K562 (cell line): Measurements from ENCODE around the gene DLX4. TPM values are rescaled to one million over a fixed set of nuclear protein-coding genes. Genes with fewer than 3 reads are reported as not detected.
A peak's percentile ranks its signal among the peaks of the same experiment; 100 is the strongest.

Source experiments
- ATAC-seq: fragments of 200-7000 bp; cut with Tn5 transposase; 3 replicates; pipeline ENCODE4 v1.9.1; 2020; ENCODE audit warnings: moderate library complexity
- BruUV-seq: library from RNA; stranded (reverse); fragments of 400-500 nt; replicated peaks from 2 replicates; lab custom pipeline; 2021; lab: Mats Ljungman, UMichigan
- CTCF ChIA-PET: fragments of 300-600 bp; formaldehyde crosslinking; extraction: SDS; loops from one replicate; lab custom pipeline; 2021; ENCODE audit warnings: low intra/inter-chr PET ratio; lab: Yijun Ruan, JAX
- POLR2A ChIA-PET: fragments of 300-600, 350-650 bp; sonication (Branson Sonifier 250); formaldehyde crosslinking; extraction: SDS; loops from one replicate; lab custom pipeline; 2021; ENCODE audit warnings: antibody characterized with exemption, inconsistent platforms; lab: Yijun Ruan, JAX
- DNase-seq, 4 experiments: peaks; one replicate each; pipeline versions ENCODE4 v3.0.0 to v3.0.0-alpha.2; 2011 to 2018; ENCODE audit warnings: low spot score in 3 of 4, mixed read lengths in 3 of 4; ENCODE audit errors: extremely low read depth in 1 of 4
- FAIRE-seq: peaks from 2 replicates; lab custom pipeline; 2011; peaks lifted over from hg19 to GRCh38; lab: Jason Lieb, UNC
- H2AFZ ChIP-seq: 2 replicates; pipeline ENCODE4 v1.6.0; 2011; ENCODE audit warnings: low read depth, low read length, control low read depth, inconsistent platforms
- H3K27ac ChIP-seq: fragments of 200-600 bp; 3 replicates; pipeline ENCODE4 v1.8.0; 2011; ENCODE audit warnings: low read depth, mild to moderate bottlenecking, control low read depth, inconsistent platforms, low read length, moderate library complexity, mixed read lengths; ENCODE audit errors: extremely low read depth
- H3K27me3 ChIP-seq, 2 experiments: fragments of 300-600 bp in 1 of 2; 2 replicates in 1 of 2; 3 replicates in 1 of 2; pipeline versions ENCODE4 v1.6.0 to v1.8.0; 2011; ENCODE audit warnings: inconsistent platforms in 2 of 2, low read length in 2 of 2, mild to moderate bottlenecking in 1 of 2, mixed read lengths in 1 of 2, moderate library complexity in 1 of 2; ENCODE audit not compliant: control insufficient read depth in 2 of 2, insufficient read depth in 2 of 2
- H3K36me3 ChIP-seq: fragments of 300-600 bp; 3 replicates; pipeline ENCODE4 v1.8.0; 2011; ENCODE audit warnings: mild to moderate bottlenecking, low read length, inconsistent platforms; ENCODE audit not compliant: control insufficient read depth, insufficient read depth
- H3K4me1 ChIP-seq, 2 experiments: fragments of 200-600 bp in 1 of 2; replicated peaks in 1 of 2; 2 replicates in 1 of 2; 3 replicates in 1 of 2; pipeline versions ENCODE4 v1.5.1 to v1.8.0; 2011; ENCODE audit warnings: inconsistent platforms in 2 of 2, low read length in 2 of 2, mild to moderate bottlenecking in 1 of 2, mixed read lengths in 1 of 2, moderate library complexity in 1 of 2; ENCODE audit not compliant: control insufficient read depth in 2 of 2, insufficient read depth in 2 of 2
- H3K4me2 ChIP-seq: 2 replicates; pipeline ENCODE4 v1.6.1; 2011; ENCODE audit warnings: low read length, control low read depth, inconsistent platforms, mixed read lengths; ENCODE audit not compliant: insufficient read depth
- H3K4me3 ChIP-seq: fragments of 200-600 bp; sonication (generic), shearing (Covaris generic); 2 replicates; pipeline ENCODE4 v1.5.1; 2016; ENCODE audit warnings: control low read depth, inconsistent platforms
- H3K79me2 ChIP-seq: fragments of 200-600 bp; 3 replicates; pipeline ENCODE4 v1.8.0; 2011; ENCODE audit warnings: low read length, inconsistent platforms; ENCODE audit not compliant: control insufficient read depth, insufficient read depth
- H3K9ac ChIP-seq, 2 experiments: 2 replicates each; pipeline versions ENCODE4 v1.6.0 to v1.6.1; 2011; ENCODE audit warnings: low read depth in 2 of 2, low read length in 2 of 2, control low read depth in 1 of 2, inconsistent platforms in 1 of 2, mild to moderate bottlenecking in 1 of 2, mixed read lengths in 1 of 2; ENCODE audit not compliant: insufficient read depth in 1 of 2
- H3K9me1 ChIP-seq: one replicate; pipeline ENCODE4 v1.6.0; 2011; ENCODE audit warnings: inconsistent platforms, mild to moderate bottlenecking, low read length, moderate library complexity; ENCODE audit not compliant: control insufficient read depth, insufficient read depth
- H3K9me3 ChIP-seq: replicated peaks from 2 replicates; pipeline ENCODE4 v1.5.1; 2011; ENCODE audit warnings: low read depth, low read length, inconsistent platforms; ENCODE audit not compliant: control insufficient read depth, insufficient read depth
- H4K20me1 ChIP-seq: replicated peaks from 2 replicates; pipeline ENCODE4 v1.6.1; 2011; ENCODE audit warnings: low read length, inconsistent platforms, mixed read lengths; ENCODE audit not compliant: control insufficient read depth, insufficient read depth
- CEBPB ChIP-seq: fragments of 450-650 bp; IDR thresholded peaks from 2 replicates; pipeline ENCODE4 v1.6.1; 2016; ENCODE audit warnings: missing genetic modification characterization, missing compliant biosample characterization
- MEF2D ChIP-seq: conservative IDR thresholded peaks from 2 replicates; pipeline ENCODE4 v1.6.1; 2016; ENCODE audit warnings: low read depth, missing genetic modification characterization, missing compliant biosample characterization
- PTRF ChIP-seq: fragments of 450-650 bp; IDR thresholded peaks from 2 replicates; pipeline ENCODE4 v1.6.1; 2016; ENCODE audit warnings: mild to moderate bottlenecking, missing genetic modification characterization, missing compliant biosample characterization
- SPI1 ChIP-seq: IDR thresholded peaks from 2 replicates; pipeline ENCODE4 v1.6.1; 2011; ENCODE audit warnings: low read depth, low read length, control low read depth, borderline replicate concordance
- WGBS: fragments of 100-300 bp; shearing (Covaris generic); methylation state at CpG from one replicate; pipeline ENCODE4 v1.1.6; 2016; ENCODE audit warnings: low coverage, mixed read lengths; ENCODE audit not compliant: insufficient coverage; ENCODE audit errors: missing lambda C conversion rate; 5-methylcytosine and 5-hydroxymethylcytosine counted together
- in situ Hi-C: fragments of 300-500 bp; cut with MboI; formaldehyde crosslinking; loops from 4 replicates; pipeline ENCODE4 v1.15.0; 2018; ENCODE audit warnings: inconsistent platforms, mixed read lengths
- intact Hi-C: fragments of 100-400 bp; cut with micrococcal nuclease; formaldehyde crosslinking; loops from 2 replicates; pipeline ENCODE4 v1.14.2; 2022
- polyA plus RNA-seq, 8 experiments: library from polyadenylated mRNA; depleted of rRNA in 4 of 8; stranded (reverse) in 5 of 8; unstranded in 3 of 8; fragments of >200 nt; fragmentation: Nextera tagmentation in 2 of 8; fragmentation: Illumina TruSeq in 1 of 8; extraction: Ambion mirVana in 2 of 8; extraction: Trizol in 1 of 8; gene quantifications; 2 replicates each; pipeline versions ENCODE4 v1.2.1 to v1.2.3, GENCODE V29; 2011 to 2014; ENCODE audit warnings: inconsistent platforms in 1 of 8, missing spikeins in 1 of 8
- total RNA-seq, 7 experiments: library from RNA; depleted of rRNA in 6 of 7; stranded (reverse); fragments of >200 nt in 6 of 7; fragmentation: Illumina TruSeq in 2 of 7; extraction: Trizol in 2 of 7; gene quantifications; 2 replicates each; pipeline versions ENCODE4 v1.2.1 to v1.2.3, GENCODE V29; 2011 to 2021; ENCODE audit warnings: low replicate concordance in 1 of 7
- TF ChIP-seq, protein P1 (sequence below): fragments of 450-650 bp; IDR thresholded peaks from 2 replicates; pipeline ENCODE4 v1.6.1; 2016; ENCODE audit warnings: mild to moderate bottlenecking, moderate library complexity

Gene DLX4
- total and polyA plus RNA-seq, 9 of the 15 experiments (the other 6 are each of a cell fraction or from before 2014, with no cell fraction given): 0.15 to 2.2 (median 0.58) TPM

DNA sequence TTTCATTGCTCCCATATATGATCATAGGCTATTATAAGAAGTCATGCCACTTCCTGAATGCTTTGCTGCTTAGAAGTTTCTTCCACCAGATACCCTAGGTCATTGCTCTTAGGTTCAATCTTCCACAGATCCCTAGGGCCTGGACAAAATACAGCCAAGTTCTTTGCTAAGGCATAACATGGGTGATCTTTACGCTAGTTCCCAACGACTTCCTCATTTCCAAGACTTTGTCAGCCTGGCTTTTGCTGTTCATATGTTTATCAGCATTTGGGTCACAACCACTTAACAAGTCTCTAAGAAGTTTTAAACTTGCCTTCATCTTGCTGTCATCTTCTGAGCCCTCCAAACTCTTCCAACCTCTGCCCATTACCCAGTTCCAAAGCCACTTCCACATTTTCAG is 46.2 kb downstream of the DLX4 start:
- intact Hi-C loops: no loop called here
- POLR2A ChIA-PET: interaction anchor here (0.5 kb wide), 1 partner anchor 13 kb away, joined by 5 read pairs; no protein-coding TSS in a partner anchor
- H3K36me3 ChIP-seq: no peaks in the 10 kb centered on the region
- in situ Hi-C loops: no loop called here
- BruUV-seq: no TSS peak
- H4K20me1 ChIP-seq: no peaks in the 10 kb centered on the region
- FAIRE-seq: no peak
- H3K4me1 ChIP-seq: no peaks in the 10 kb centered on the region
- no peak overlapping the region for H3K4me2 ChIP-seq
- 0% methylated on average over 2 of the region's 2 CpGs for WGBS
- CTCF ChIA-PET: no interaction called here
- no peak overlapping the region for H2AFZ ChIP-seq
- DNase-seq: no peak
- H3K9me3 ChIP-seq: no peaks in the 10 kb centered on the region
- no peak for ATAC-seq
- H3K27ac ChIP-seq: no peak overlapping the region
- no peak for TF ChIP-seq CEBPB (tag)
- peak; percentile 79; the same call in 1 of the 2 replicates for TF ChIP-seq SPI1
- H3K9ac ChIP-seq: no peak overlapping the region
- no peak overlapping the region for H3K4me3 ChIP-seq
- H3K79me2 ChIP-seq: no peaks in the 10 kb centered on the region
- H3K9me1 ChIP-seq: no peaks in the 10 kb centered on the region
- H3K27me3 ChIP-seq: no peaks in the 10 kb centered on the region; a peak in 2 of 5 replicates

DNA sequence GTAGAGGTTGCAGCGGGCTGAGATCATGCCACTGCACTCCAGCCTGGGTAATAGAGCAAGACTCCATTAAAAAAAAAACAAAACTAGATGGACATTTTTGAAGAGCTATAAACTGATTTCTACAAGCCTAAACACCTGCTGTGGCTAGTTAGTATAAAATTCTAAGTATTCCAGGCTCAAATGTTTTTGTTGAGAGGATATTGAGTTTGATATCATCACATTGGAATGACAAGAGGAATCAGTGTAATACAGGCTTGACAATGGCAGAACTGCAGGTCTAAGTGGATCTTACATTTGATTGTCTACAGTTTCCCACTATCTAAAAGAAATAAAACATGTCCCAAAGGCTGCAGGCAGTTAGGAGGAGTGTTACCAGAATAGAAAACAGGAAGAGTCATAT is 49.9 kb downstream of the DLX4 start:
- H3K9ac ChIP-seq: no peak overlapping the region
- H3K9me3 ChIP-seq: peaks cover 6% of the 10 kb centered on the region; the same call in 1 of the 2 replicates
- no peak overlapping the region for H3K4me3 ChIP-seq
- 0% methylated on average over 1 of the region's 1 CpG for WGBS
- TF ChIP-seq, protein P1, sequence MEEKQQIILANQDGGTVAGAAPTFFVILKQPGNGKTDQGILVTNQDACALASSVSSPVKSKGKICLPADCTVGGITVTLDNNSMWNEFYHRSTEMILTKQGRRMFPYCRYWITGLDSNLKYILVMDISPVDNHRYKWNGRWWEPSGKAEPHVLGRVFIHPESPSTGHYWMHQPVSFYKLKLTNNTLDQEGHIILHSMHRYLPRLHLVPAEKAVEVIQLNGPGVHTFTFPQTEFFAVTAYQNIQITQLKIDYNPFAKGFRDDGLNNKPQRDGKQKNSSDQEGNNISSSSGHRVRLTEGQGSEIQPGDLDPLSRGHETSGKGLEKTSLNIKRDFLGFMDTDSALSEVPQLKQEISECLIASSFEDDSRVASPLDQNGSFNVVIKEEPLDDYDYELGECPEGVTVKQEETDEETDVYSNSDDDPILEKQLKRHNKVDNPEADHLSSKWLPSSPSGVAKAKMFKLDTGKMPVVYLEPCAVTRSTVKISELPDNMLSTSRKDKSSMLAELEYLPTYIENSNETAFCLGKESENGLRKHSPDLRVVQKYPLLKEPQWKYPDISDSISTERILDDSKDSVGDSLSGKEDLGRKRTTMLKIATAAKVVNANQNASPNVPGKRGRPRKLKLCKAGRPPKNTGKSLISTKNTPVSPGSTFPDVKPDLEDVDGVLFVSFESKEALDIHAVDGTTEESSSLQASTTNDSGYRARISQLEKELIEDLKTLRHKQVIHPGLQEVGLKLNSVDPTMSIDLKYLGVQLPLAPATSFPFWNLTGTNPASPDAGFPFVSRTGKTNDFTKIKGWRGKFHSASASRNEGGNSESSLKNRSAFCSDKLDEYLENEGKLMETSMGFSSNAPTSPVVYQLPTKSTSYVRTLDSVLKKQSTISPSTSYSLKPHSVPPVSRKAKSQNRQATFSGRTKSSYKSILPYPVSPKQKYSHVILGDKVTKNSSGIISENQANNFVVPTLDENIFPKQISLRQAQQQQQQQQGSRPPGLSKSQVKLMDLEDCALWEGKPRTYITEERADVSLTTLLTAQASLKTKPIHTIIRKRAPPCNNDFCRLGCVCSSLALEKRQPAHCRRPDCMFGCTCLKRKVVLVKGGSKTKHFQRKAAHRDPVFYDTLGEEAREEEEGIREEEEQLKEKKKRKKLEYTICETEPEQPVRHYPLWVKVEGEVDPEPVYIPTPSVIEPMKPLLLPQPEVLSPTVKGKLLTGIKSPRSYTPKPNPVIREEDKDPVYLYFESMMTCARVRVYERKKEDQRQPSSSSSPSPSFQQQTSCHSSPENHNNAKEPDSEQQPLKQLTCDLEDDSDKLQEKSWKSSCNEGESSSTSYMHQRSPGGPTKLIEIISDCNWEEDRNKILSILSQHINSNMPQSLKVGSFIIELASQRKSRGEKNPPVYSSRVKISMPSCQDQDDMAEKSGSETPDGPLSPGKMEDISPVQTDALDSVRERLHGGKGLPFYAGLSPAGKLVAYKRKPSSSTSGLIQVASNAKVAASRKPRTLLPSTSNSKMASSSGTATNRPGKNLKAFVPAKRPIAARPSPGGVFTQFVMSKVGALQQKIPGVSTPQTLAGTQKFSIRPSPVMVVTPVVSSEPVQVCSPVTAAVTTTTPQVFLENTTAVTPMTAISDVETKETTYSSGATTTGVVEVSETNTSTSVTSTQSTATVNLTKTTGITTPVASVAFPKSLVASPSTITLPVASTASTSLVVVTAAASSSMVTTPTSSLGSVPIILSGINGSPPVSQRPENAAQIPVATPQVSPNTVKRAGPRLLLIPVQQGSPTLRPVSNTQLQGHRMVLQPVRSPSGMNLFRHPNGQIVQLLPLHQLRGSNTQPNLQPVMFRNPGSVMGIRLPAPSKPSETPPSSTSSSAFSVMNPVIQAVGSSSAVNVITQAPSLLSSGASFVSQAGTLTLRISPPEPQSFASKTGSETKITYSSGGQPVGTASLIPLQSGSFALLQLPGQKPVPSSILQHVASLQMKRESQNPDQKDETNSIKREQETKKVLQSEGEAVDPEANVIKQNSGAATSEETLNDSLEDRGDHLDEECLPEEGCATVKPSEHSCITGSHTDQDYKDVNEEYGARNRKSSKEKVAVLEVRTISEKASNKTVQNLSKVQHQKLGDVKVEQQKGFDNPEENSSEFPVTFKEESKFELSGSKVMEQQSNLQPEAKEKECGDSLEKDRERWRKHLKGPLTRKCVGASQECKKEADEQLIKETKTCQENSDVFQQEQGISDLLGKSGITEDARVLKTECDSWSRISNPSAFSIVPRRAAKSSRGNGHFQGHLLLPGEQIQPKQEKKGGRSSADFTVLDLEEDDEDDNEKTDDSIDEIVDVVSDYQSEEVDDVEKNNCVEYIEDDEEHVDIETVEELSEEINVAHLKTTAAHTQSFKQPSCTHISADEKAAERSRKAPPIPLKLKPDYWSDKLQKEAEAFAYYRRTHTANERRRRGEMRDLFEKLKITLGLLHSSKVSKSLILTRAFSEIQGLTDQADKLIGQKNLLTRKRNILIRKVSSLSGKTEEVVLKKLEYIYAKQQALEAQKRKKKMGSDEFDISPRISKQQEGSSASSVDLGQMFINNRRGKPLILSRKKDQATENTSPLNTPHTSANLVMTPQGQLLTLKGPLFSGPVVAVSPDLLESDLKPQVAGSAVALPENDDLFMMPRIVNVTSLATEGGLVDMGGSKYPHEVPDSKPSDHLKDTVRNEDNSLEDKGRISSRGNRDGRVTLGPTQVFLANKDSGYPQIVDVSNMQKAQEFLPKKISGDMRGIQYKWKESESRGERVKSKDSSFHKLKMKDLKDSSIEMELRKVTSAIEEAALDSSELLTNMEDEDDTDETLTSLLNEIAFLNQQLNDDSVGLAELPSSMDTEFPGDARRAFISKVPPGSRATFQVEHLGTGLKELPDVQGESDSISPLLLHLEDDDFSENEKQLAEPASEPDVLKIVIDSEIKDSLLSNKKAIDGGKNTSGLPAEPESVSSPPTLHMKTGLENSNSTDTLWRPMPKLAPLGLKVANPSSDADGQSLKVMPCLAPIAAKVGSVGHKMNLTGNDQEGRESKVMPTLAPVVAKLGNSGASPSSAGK: no peak
- TF ChIP-seq PTRF (tag) (no peak), MEF2D (tag) (no peak)
- H3K27ac ChIP-seq: no peak overlapping the region
- H3K36me3 ChIP-seq: no peaks in the 10 kb centered on the region
- H3K79me2 ChIP-seq: no peaks in the 10 kb centered on the region
- no peaks in the 10 kb centered on the region for H3K4me1 ChIP-seq
- H4K20me1 ChIP-seq: no peaks in the 10 kb centered on the region
- no peak overlapping the region for H2AFZ ChIP-seq
- DNase-seq: no peak
- H3K27me3 ChIP-seq: peaks cover 0 to 5% of the 10 kb centered on the region in 2 experiments; a peak in 3 of 5 replicates
- no peak overlapping the region for H3K4me2 ChIP-seq
- no peaks in the 10 kb centered on the region for H3K9me1 ChIP-seq
- intact Hi-C loops: no loop called here
- ChIA-PET CTCF (no interaction called here), POLR2A (no interaction called here)
- in situ Hi-C loops: no loop called here
- BruUV-seq: no TSS peak
- no peak for ATAC-seq
- no peak for FAIRE-seq
